Tongue (tissue), 1 donor: ENCODE results near the gene SHKBP1. TPM values are rescaled to one million over a fixed set of nuclear protein-coding genes. Genes with fewer than 3 reads are reported as not detected.

Source experiments
- total RNA-seq: library from RNA; depleted of rRNA; stranded (reverse); fragments of >200 nt; gene quantifications from one replicate; pipeline ENCODE4 v1.2.3, GENCODE V29; 2014

SHKBP1 gene
- total RNA-seq, 1 donor from 2014 or later: 8.8 TPM

Other genes with a start within 250 kb of the SHKBP1 start
- 25.6 TPM for gene C19orf47, start 228.5 kb upstream of the SHKBP1 start, total RNA-seq
- gene PLD3, start 228.2 kb upstream of the SHKBP1 start, total RNA-seq: 295 TPM
- not detected for gene HIPK4, start 186.7 kb upstream of the SHKBP1 start, total RNA-seq
- gene PRX, start 163.5 kb upstream of the SHKBP1 start, total RNA-seq: 32.0 TPM
- 12.9 TPM for gene SERTAD1, start 150.9 kb upstream of the SHKBP1 start, total RNA-seq
- 42.3 TPM for gene SERTAD3, start 132.5 kb upstream of the SHKBP1 start, total RNA-seq
- 57.4 TPM for gene BLVRB, start 111.1 kb upstream of the SHKBP1 start, total RNA-seq
- gene SPTBN4, start 109.9 kb upstream of the SHKBP1 start, total RNA-seq: 0.92 TPM
- 275 TPM for gene LTBP4, start 24.5 kb downstream of the SHKBP1 start, total RNA-seq
- gene NUMBL, start 113.8 kb downstream of the SHKBP1 start, total RNA-seq: 69.1 TPM
- gene COQ8B, start 140.0 kb downstream of the SHKBP1 start, total RNA-seq: 41.4 TPM
- gene ITPKC, start 140.2 kb downstream of the SHKBP1 start, total RNA-seq: 18.8 TPM
- 1.3 TPM for gene ACTMAP, start 173.6 kb downstream of the SHKBP1 start, total RNA-seq
- 14.2 TPM for gene SNRPA, start 174.3 kb downstream of the SHKBP1 start, total RNA-seq
- 1.9 TPM for gene MIA, start 198.6 kb downstream of the SHKBP1 start, total RNA-seq
- 5.6 TPM for gene RAB4B, start 201.4 kb downstream of the SHKBP1 start, total RNA-seq
- gene EGLN2, start 222.3 kb downstream of the SHKBP1 start, total RNA-seq: 58.7 TPM